Endodermal cell (in vitro differentiated cells): ENCODE measurements around the gene IL22RA1. TPM values are rescaled to one million over a fixed set of nuclear protein-coding genes. Genes with fewer than 3 reads are reported as not detected.

Source experiments
- DNase-seq: peaks from one replicate; pipeline ENCODE4 v3.0.0-alpha.2; 2017
- H3K27ac ChIP-seq: 2 replicates; pipeline ENCODE4 v1.5.1; 2013; ENCODE audit warnings: mild to moderate bottlenecking, low read depth, low read length, moderate library complexity
- H3K27me3 ChIP-seq: 2 replicates; pipeline ENCODE4 v1.6.1; 2013; ENCODE audit warnings: mild to moderate bottlenecking, low read length, moderate library complexity; ENCODE audit not compliant: insufficient read depth, control insufficient read depth, poor library complexity, severe bottlenecking
- H3K36me3 ChIP-seq: 2 replicates; pipeline ENCODE4 v1.7.0; 2013; ENCODE audit warnings: mild to moderate bottlenecking, low read length, moderate library complexity; ENCODE audit not compliant: control insufficient read depth, insufficient read depth
- H3K4me1 ChIP-seq: one replicate; pipeline ENCODE4 v1.7.0; 2013; ENCODE audit warnings: low read length; ENCODE audit not compliant: control insufficient read depth, insufficient read depth
- H3K4me3 ChIP-seq: 2 replicates; pipeline ENCODE4 v1.5.1; 2013; ENCODE audit warnings: mild to moderate bottlenecking, low read length, moderate library complexity
- H3K9ac ChIP-seq: 2 replicates; pipeline ENCODE4 v1.6.1; 2013; ENCODE audit warnings: mild to moderate bottlenecking, low read length, moderate library complexity; ENCODE audit not compliant: poor library complexity, severe bottlenecking; ENCODE audit errors: extremely low read depth
- H3K9me3 ChIP-seq: 2 replicates; pipeline ENCODE4 v1.6.1; 2013; ENCODE audit warnings: mild to moderate bottlenecking, low read length, moderate library complexity; ENCODE audit not compliant: control insufficient read depth
- H3K27ac Mint-ChIP-seq: 2 replicates; pipeline ENCODE4 v1.8.0; 2020; ENCODE audit warnings: mixed read lengths
- H3K27me3 Mint-ChIP-seq: 2 replicates; pipeline ENCODE4 v1.8.0; 2021; ENCODE audit warnings: mild to moderate bottlenecking, mixed read lengths; ENCODE audit not compliant: insufficient read depth
- H3K36me3 Mint-ChIP-seq: 2 replicates; pipeline ENCODE4 v1.8.0; 2020; ENCODE audit warnings: low read depth, mixed read lengths
- H3K4me1 Mint-ChIP-seq: 2 replicates; pipeline ENCODE4 v1.8.0; 2020; ENCODE audit warnings: mixed read lengths
- H3K4me3 Mint-ChIP-seq: 2 replicates; pipeline ENCODE4 v1.8.0; 2020; ENCODE audit warnings: mild to moderate bottlenecking, moderate library complexity, mixed read lengths
- H3K9me3 Mint-ChIP-seq: 2 replicates; pipeline ENCODE4 v1.8.0; 2020; ENCODE audit warnings: mild to moderate bottlenecking, mixed read lengths
- WGBS, 2 experiments: methylation state at CpG; one replicate each; pipeline versions ENCODE4 v1.1.5 to v1.1.7; 2013; ENCODE audit warnings: missing lambda C conversion rate in 2 of 2, mixed read lengths in 1 of 2; ENCODE audit not compliant: insufficient coverage in 1 of 2, insufficient read length in 1 of 2; 5-methylcytosine and 5-hydroxymethylcytosine counted together
- total RNA-seq, 2 donors: library from RNA; stranded (reverse); fragmentation: NEBNext Ultra II Directional in 1 of 2; extraction: Animal tissue kit (Norgen Biotek cat#: 25700) in 1 of 2; gene quantifications; 2 replicates in 1 of 2; 3 replicates in 1 of 2; pipeline ENCODE4 v1.2.1, GENCODE V29; 2021
- TF ChIP-seq, protein P1 (sequence below): fragments of 200-600 bp; sonication (generic); conservative IDR thresholded peaks from 2 replicates; pipeline ENCODE4 v1.5.0; 2021; ENCODE audit warnings: antibody characterized with exemption, mild to moderate bottlenecking

IL22RA1 gene
- total RNA-seq, 2 donors from 2014 or later, result not detected

DNA sequence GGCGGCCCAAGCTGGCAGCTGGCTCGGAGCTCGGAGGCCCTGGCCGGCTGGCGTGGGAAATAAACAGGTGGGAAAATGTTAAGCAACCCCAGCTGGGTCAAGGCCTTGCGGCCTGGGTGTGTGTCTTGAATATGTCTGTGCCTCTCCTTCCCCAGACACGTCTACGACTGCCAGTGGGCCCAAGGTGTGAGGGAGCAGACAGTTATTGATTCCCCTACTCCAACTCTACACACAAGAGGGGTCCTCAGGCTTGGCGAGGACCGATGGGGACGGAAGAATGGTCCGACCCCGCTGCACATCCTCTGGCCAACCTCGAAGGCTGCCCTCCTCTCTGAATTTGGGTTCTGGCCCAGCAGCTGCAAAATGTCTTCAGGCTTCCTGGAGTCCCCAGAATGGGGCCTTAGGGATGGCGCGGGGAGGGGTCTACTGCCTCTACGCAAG is 2.2 kb downstream of the IL22RA1 start:
- Mint-ChIP-seq H3K4me3 (no peak overlapping the region), H3K27me3 (peaks cover 1% of the 10 kb centered on the region), H3K27ac (no peak overlapping the region), H3K9me3 (no peaks in the 10 kb centered on the region), H3K4me1 (peaks cover 17% of the 10 kb centered on the region), H3K36me3 (no peaks in the 10 kb centered on the region)
- Histone ChIP-seq H3K27ac (no peak overlapping the region), H3K27me3 (no peaks in the 10 kb centered on the region), H3K4me1 (peaks cover 4% of the 10 kb centered on the region), H3K36me3 (no peaks in the 10 kb centered on the region), H3K4me3 (no peak overlapping the region), H3K9me3 (no peaks in the 10 kb centered on the region), H3K9ac (no peak overlapping the region)
- WGBS, 2 experiments, result 80 to 88% methylated on average over 8 to 17 of the region's 17 CpGs
- DNase-seq, result no peak
- TF ChIP-seq, protein P1, sequence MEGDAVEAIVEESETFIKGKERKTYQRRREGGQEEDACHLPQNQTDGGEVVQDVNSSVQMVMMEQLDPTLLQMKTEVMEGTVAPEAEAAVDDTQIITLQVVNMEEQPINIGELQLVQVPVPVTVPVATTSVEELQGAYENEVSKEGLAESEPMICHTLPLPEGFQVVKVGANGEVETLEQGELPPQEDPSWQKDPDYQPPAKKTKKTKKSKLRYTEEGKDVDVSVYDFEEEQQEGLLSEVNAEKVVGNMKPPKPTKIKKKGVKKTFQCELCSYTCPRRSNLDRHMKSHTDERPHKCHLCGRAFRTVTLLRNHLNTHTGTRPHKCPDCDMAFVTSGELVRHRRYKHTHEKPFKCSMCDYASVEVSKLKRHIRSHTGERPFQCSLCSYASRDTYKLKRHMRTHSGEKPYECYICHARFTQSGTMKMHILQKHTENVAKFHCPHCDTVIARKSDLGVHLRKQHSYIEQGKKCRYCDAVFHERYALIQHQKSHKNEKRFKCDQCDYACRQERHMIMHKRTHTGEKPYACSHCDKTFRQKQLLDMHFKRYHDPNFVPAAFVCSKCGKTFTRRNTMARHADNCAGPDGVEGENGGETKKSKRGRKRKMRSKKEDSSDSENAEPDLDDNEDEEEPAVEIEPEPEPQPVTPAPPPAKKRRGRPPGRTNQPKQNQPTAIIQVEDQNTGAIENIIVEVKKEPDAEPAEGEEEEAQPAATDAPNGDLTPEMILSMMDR, result no peak

DNA sequence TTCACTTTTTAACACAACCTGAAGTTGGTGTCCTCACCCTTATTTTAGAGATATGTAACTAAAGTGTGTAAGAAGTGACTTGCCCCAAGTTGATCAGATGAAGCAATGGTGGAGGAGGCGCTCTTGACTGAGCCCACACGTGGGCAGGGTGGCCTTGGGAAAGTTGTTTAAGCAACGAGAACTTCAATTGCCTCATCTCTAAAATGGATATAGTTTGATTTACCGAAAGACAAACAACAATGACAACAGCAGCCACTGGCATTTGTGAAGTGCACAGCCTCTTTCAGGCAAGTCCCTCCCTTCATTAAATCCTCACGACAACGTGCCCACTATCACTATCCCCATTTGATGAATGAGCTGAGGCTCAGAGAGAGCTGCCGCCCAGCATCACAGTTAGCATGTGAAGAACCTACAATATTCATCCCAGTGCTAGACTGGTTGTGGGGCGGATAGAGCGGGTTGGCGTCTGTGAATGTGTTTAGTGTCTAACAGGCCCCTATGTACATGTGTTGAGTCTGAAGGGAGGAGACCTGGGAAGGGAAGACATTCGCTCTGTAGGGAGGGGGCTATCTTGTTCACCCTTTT is 3.0 kb downstream of the IL22RA1 start:
- H3K4me1 ChIP-seq, result peaks cover 4% of the 10 kb centered on the region
- TF ChIP-seq, protein P1, result no peak
- 89 to 94% methylated on average over 7 to 11 of the region's 11 CpGs for WGBS, 2 experiments
- Mint-ChIP-seq H3K4me1 (peaks cover 17% of the 10 kb centered on the region), H3K27me3 (peaks cover 1% of the 10 kb centered on the region), H3K36me3 (no peaks in the 10 kb centered on the region), H3K4me3 (no peak overlapping the region), H3K27ac (no peak overlapping the region), H3K9me3 (no peaks in the 10 kb centered on the region)
- H3K9ac ChIP-seq, result no peak overlapping the region
- no peaks in the 10 kb centered on the region for H3K27me3 ChIP-seq
- no peak overlapping the region for H3K27ac ChIP-seq
- H3K9me3 ChIP-seq, result no peaks in the 10 kb centered on the region
- no peak overlapping the region for H3K4me3 ChIP-seq
- no peak for DNase-seq
- no peaks in the 10 kb centered on the region for H3K36me3 ChIP-seq

DNA sequence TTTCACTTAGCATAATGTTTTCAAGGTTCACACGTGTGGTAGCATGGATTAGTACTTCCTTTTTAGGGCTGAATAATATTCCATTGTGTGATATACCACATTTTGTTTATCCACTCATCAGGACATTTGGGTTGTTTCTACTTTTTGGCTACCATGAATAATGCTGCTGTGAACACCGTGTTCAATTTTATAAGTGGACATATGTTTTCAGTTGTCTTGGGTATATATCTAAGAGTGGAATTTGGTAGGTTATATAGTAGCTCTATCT is 3.8 kb downstream of the IL22RA1 start:
- Histone ChIP-seq H3K27ac (no peak overlapping the region), H3K36me3 (no peaks in the 10 kb centered on the region), H3K9ac (no peak overlapping the region), H3K4me1 (peaks cover under 1% of the 10 kb centered on the region), H3K27me3 (no peaks in the 10 kb centered on the region), H3K9me3 (no peaks in the 10 kb centered on the region), H3K4me3 (no peak overlapping the region)
- TF ChIP-seq, protein P1, result no peak
- Mint-ChIP-seq H3K27ac (no peak overlapping the region), H3K36me3 (no peaks in the 10 kb centered on the region), H3K27me3 (peaks cover 1% of the 10 kb centered on the region), H3K4me1 (peaks cover 10% of the 10 kb centered on the region), H3K9me3 (no peaks in the 10 kb centered on the region), H3K4me3 (no peak overlapping the region)
- DNase-seq, result no peak
- 84 to 91% methylated on average over 1 to 2 of the region's 2 CpGs for WGBS, 2 experiments
